Right cardiac atrium (tissue), 5 donors: Measurements from ENCODE around the gene DNM3. TPM values are rescaled to one million over a fixed set of nuclear protein-coding genes. Genes with fewer than 3 reads are reported as not detected.

ENCODE experiments used
- ATAC-seq, 2 donors: fragments of 200-7000 bp; cut with Tn5 transposase; one replicate each; pipeline versions ENCODE4 v1.8.0 to v1.9.1; 2020; ENCODE audit warnings: moderate library complexity in 2 of 2, mild to moderate bottlenecking in 1 of 2
- DNase-seq, 3 donors: peaks; one replicate each; pipeline ENCODE4 v3.0.0-alpha.2; 2020
- H3K27ac ChIP-seq: one replicate; pipeline ENCODE4 v1.5.1; 2013; ENCODE audit warnings: mild to moderate bottlenecking, low read length, control low read depth, moderate library complexity
- H3K27me3 ChIP-seq: one replicate; pipeline ENCODE4 v1.6.1; 2013; ENCODE audit not compliant: control insufficient read depth, insufficient read depth
- H3K4me1 ChIP-seq: one replicate; pipeline ENCODE4 v1.6.1; 2013; ENCODE audit warnings: low read length; ENCODE audit not compliant: control insufficient read depth, insufficient read depth
- H3K4me3 ChIP-seq: one replicate; pipeline ENCODE4 v1.5.1; 2013; ENCODE audit warnings: low read length, control low read depth
- H3K9me3 ChIP-seq: one replicate; pipeline ENCODE4 v1.6.1; 2013; ENCODE audit warnings: low read length; ENCODE audit not compliant: control insufficient read depth
- WGBS: extraction: QIAGEN DNeasy Blood & Tissue Kit; methylation state at CpG from one replicate; pipeline ENCODE4 v1.1.7; 2013; 5-methylcytosine and 5-hydroxymethylcytosine counted together
- intact Hi-C, 4 donors: fragments of 100-400 bp; cut with DNase I; formaldehyde crosslinking; loops; one replicate each; pipeline versions ENCODE4 v1.11.0 to v1.14.0; 2022 to 2023
- polyA plus RNA-seq: library from polyadenylated mRNA; stranded (reverse); fragments of 200-250 nt; gene quantifications from one replicate; pipeline ENCODE4 v1.2.3, GENCODE V29; 2013
- total RNA-seq, 4 donors: library from RNA; stranded (reverse); fragmentation: NEBNext Ultra II Directional; extraction: Animal tissue kit (Norgen Biotek cat#: 25700); gene quantifications; one replicate each; pipeline ENCODE4 v1.2.1, GENCODE V29; 2021
- donor health status: healthy with polysubstance abuse.
- donor health status: DM: no; HTN: yes; CAD: no.
- donor health status: DM: no; HTN: no; CAD: no.
- donor health status: DM: no; HTN: yes; CAD: no; lungs with severe emphysema.
- donor health status: DM: yes; HTN: yes; CAD: no.

The DNM3 gene
- total and polyA plus RNA-seq, 5 donors, result 1.5 to 2.2 (median 1.7) TPM

DNA sequence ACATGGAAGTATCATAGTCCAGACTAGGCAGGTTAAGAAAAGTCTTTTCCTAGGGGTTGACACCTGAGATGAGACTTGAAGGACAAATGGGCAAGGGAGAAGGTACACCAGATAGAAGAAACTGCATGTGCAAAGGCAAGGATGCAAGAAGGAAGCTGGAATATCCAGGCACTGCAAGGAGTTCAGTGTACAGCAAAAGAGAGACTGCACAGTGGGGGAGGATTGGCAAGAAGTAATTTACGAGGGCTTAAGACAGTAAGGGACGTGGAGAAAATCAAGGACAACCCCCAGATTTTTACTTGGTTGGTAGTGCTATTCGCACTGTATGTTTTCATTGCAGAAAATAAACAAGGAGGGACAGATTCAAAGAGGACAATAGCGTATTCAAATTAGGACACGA, 58.5 kb downstream of the DNM3 start:
- DNase-seq (no peak), ATAC-seq (no peak)
- WGBS, result 95% methylated on average over 5 of the region's 5 CpGs
- Histone ChIP-seq H3K4me1 (no peaks in the 10 kb centered on the region), H3K9me3 (no peaks in the 10 kb centered on the region), H3K4me3 (no peak overlapping the region), H3K27me3 (no peaks in the 10 kb centered on the region), H3K27ac (no peak overlapping the region)
- intact Hi-C loops, result no loop called here

DNA sequence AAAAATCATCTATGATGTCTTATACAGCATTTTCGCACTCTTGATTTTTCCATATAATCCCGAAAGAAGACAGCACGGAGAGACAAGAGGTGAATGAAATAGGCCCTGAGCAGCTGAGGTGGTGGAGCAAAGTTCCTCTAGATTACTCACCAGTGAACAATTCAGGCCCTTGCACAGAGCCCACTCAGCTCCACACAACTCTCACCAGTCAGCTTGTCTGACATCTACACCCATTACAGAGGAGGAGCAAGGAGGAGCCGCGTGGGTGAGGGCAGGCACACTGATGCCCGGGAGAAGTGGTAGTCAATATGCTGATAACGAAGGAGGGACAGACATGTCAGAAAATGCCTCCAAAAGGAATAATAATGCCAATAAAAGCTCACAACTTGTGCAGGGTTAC, 59.9 kb downstream of the DNM3 start:
- intact Hi-C loops, result no loop called here
- Histone ChIP-seq H3K27me3 (no peaks in the 10 kb centered on the region), H3K4me3 (no peak overlapping the region), H3K4me1 (no peaks in the 10 kb centered on the region), H3K9me3 (no peaks in the 10 kb centered on the region), H3K27ac (no peak overlapping the region)
- DNase-seq (no peak), ATAC-seq (no peak)
- 84% methylated on average over 7 of the region's 7 CpGs for WGBS

DNA sequence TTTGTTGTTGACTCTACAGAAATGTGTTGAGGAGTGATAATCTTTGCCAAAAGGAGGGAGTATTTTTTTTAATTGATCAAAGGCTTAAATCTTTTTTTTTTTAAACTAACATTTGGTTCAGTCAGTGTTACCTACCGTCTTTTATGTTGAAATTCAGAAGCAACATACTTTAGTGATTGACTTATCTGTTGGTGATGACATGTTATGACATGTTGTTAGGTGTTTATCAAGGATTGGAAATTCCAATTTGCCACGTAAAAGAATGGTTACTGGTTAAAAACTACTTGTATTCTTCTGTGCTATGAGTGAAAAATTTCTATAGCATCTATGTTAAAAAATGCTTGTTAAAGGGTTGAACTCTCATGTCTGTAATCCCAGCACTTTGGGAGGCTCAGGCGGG, 61.2 kb downstream of the DNM3 start:
- Histone ChIP-seq H3K27me3 (no peaks in the 10 kb centered on the region), H3K4me1 (no peaks in the 10 kb centered on the region), H3K9me3 (no peaks in the 10 kb centered on the region), H3K4me3 (peak overlapping the region; percentile 47), H3K27ac (no peak overlapping the region)
- intact Hi-C loops, result no loop called here
- 48% methylated on average over 3 of the region's 3 CpGs for WGBS
- ATAC-seq, result no peak
- DNase-seq, result no peak

DNA sequence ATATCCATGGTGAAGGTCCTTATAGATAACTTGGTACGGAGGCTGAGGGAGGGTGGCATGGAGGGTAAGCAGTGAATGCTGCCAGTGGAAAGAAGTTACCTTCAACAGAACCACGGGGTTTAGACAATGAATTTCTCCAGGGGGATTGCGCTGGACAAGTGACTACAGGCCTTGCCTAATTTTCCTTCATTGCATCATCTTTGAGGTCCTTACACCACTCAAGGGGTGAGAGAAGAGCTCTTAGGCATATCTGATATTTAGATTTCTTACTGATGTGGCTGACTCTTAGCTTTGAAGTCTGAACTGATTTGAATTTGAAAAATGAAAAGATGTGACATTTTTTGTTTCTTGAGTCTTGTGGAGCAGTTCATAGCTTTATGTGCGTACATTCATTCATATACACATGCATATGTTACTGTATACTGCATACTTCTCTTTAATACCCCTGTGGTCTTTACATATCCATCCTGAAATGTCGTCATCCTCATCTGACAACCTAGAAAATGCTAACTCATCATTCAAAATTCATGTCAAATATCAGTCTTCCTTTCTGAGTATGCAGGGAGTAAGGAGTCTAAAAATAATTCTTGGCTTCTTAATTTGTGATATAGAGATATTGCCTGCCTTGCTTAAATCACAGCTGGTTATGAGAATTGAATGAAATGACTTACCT, 63.6 kb downstream of the DNM3 start:
- no peaks in the 10 kb centered on the region for H3K27me3 ChIP-seq
- H3K4me1 ChIP-seq, result no peaks in the 10 kb centered on the region
- H3K27ac ChIP-seq, result no peak overlapping the region
- H3K9me3 ChIP-seq, result no peaks in the 10 kb centered on the region
- DNase-seq, result no peak
- H3K4me3 ChIP-seq, result no peak overlapping the region
- intact Hi-C loops, result no loop called here
- ATAC-seq, result no peak
- 82% methylated on average over 5 of the region's 5 CpGs for WGBS

DNA sequence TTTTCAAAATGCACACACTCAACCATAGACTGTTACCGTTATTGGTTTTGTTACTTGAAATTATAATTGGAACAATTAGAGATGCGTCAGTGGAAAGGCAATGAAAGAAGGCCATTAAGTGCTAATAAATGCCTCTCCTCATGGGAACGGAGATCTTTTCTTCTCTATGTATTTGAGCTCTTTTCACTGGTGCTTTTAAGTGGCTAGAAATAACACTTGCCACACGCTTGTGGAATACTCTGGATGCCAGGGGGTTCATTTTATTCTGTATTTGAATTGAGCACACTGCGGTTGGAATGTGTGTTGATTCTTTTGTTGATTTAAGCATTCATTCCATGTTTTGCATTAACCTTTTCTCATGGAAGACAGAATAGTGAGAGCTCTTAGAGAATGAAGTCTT, 68.4 kb downstream of the DNM3 start:
- intact Hi-C loops, result no loop called here
- no peak for DNase-seq
- Histone ChIP-seq H3K27ac (no peak overlapping the region), H3K4me1 (no peaks in the 10 kb centered on the region), H3K27me3 (no peaks in the 10 kb centered on the region), H3K9me3 (no peaks in the 10 kb centered on the region), H3K4me3 (no peak overlapping the region)
- ATAC-seq, result no peak
- WGBS, result 72% methylated on average over 5 of the region's 5 CpGs

DNA sequence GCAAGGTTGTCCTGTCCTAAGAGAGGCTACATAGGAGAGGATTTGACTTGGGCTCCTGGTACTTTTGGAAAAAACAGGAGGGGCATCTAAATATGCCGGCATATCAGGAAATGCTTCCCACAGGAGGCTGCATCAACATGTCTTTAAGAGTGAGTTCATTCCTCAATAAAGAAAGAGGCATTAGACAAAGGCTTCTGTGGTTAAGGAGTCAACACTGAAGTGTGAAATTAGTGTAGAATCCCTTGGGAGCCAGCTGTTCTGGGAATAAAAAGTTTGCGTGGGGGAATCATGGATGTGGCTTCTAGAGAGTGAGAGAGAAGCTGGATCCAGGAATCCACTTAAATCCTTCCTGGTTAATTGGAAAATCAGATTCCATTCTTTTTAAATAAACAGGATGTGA, 69.5 kb downstream of the DNM3 start:
- intact Hi-C loops, result no loop called here
- H3K27ac ChIP-seq, result no peak overlapping the region
- H3K4me3 ChIP-seq, result no peak overlapping the region
- no peaks in the 10 kb centered on the region for H3K9me3 ChIP-seq
- DNase-seq, result no peak
- no peaks in the 10 kb centered on the region for H3K27me3 ChIP-seq
- no peaks in the 10 kb centered on the region for H3K4me1 ChIP-seq
- ATAC-seq, result no peak
- WGBS, result 56% methylated on average over 2 of the region's 2 CpGs

DNA sequence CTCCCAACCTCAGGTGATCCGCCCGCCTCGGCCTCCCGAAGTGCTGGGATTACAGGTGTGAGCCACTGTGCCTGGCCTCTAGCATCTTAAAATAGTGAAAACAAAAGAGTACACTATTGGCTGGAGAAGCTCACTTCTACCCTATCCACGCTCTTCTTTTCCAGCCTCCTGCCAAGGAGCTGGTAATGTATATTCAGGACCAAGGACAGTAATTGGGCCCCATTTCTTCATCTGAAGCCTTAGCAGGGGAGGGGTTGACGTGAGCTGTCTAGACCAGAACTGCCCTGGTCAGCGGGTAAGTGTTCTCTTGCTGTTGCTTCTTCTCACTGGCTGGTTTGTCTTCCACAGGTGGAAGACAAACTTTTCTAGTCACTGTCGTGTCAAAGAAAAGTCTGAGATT, 70.2 kb downstream of the DNM3 start:
- intact Hi-C loops, result no loop called here
- ATAC-seq, result no peak

DNA sequence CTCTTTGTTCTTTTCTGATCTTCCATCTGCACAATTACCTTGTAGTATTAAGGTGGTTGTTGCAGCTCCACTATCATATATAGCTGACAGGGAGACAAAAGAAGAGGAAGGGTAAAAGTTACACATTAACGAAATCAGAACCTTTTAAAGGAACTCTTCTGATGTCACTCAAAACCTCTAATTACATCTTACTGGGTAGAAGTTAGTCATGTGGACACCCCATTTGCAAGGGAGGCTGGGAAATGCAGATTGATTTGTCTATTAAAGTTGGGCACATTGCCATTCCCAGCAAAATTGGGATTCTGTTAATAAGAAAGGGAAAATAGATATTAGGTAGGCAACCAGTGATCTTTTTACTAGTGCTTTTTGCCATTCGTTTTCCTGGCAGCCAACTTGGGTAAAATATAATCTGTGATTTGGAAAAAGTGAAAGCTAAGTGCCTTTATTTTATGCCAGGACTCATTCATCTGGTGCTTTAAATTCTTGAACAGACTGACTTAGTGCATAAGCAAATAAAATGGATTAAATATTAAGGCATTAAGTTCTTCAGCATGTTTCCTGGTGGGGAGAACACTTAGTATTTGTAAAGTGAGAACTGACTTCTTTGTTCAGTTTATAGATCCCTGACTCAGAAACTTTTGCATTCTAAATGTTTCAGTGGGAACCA, 71.3 kb downstream of the DNM3 start:
- Histone ChIP-seq H3K4me1 (no peaks in the 10 kb centered on the region), H3K27ac (no peak overlapping the region), H3K27me3 (no peaks in the 10 kb centered on the region), H3K9me3 (no peaks in the 10 kb centered on the region), H3K4me3 (no peak overlapping the region)
- no peak for ATAC-seq
- WGBS, result 67% methylated on average over 2 of the region's 2 CpGs
- intact Hi-C loops, result no loop called here
- no peak for DNase-seq

More for the DNA sequence above, 70.2 kb downstream of the DNM3 start:
- DNase-seq, result no peak
- 88% methylated on average over 8 of the region's 8 CpGs for WGBS
- H3K4me1 ChIP-seq, result no peaks in the 10 kb centered on the region
- H3K4me3 ChIP-seq, result no peak overlapping the region
- H3K27me3 ChIP-seq, result no peaks in the 10 kb centered on the region
- H3K27ac ChIP-seq, result no peak overlapping the region
- no peaks in the 10 kb centered on the region for H3K9me3 ChIP-seq

DNA sequence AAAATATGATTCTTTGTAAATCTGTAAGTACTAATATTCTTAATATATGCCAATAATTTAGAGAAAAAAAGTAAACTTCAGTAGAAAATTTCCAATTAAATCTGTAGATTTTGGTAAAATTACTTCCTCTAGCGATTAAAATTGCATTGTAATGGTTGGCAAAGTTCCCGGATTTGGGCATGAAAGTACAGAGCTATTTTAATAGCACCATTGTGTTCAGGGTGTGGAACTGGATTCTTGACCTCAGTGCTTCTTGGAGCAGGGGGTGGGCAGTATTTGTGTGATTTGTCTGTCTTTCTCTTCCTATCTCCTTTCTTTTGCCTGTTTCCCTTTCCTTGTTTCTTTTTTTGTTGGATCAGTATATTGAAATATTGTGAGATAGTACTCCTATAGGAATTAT, 72.1 kb downstream of the DNM3 start:
- Histone ChIP-seq H3K27ac (no peak overlapping the region), H3K27me3 (no peaks in the 10 kb centered on the region), H3K9me3 (no peaks in the 10 kb centered on the region), H3K4me3 (no peak overlapping the region), H3K4me1 (no peaks in the 10 kb centered on the region)
- intact Hi-C loops, result no loop called here
- DNase-seq, result no peak
- peak; percentile 70 to 73 for ATAC-seq
- 21% methylated on average over 2 of the region's 2 CpGs for WGBS

DNA sequence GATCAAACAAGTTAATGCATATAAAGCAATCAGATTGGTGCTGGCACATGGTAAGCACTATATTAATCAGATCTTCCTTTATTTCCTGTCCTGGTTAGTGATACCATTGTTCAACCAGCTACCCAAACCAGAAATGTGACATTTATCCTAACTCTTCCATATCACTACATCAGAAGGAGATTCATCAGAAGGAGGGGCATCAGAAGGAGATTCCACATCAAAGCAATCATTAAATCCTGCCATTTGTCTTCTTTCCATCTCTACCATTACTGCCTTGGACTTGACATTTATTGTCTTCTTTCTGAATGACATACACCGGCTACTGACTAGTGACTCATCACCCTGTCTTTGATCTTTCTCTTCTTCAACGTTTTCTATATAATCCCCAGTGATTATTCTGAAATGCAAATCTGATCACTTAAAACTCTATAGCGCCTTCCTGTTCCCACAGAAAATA, 75.0 kb downstream of the DNM3 start:
- Histone ChIP-seq H3K27ac (no peak overlapping the region), H3K27me3 (no peaks in the 10 kb centered on the region), H3K4me3 (no peak overlapping the region), H3K9me3 (no peaks in the 10 kb centered on the region), H3K4me1 (no peaks in the 10 kb centered on the region)
- 72% methylated on average over 3 of the region's 3 CpGs for WGBS
- ATAC-seq (no peak), DNase-seq (no peak)
- intact Hi-C loops, result no loop called here

DNA sequence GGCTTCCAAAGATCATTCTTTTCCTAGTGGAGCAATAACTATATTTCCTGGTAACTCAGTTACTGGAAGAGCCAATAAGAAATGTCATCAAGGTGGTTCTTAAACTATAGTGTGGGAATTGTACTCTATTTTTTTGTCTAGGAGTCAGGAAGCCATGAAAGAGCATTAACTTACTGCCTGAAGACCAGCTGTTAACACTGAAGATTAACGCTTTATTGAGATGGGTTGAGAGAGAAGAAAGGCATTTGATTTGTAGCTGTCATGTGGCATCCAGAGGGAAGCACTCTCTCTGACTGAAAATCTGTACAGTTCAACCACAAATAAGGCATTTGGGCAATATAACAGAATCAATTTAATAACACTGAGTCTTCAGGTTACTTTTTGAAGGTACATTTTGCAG, 76.0 kb downstream of the DNM3 start:
- intact Hi-C loops, result no loop called here
- Histone ChIP-seq H3K4me1 (no peaks in the 10 kb centered on the region), H3K27me3 (no peaks in the 10 kb centered on the region), H3K9me3 (no peaks in the 10 kb centered on the region), H3K4me3 (no peak overlapping the region), H3K27ac (no peak overlapping the region)
- ATAC-seq (no peak), DNase-seq (no peak)
- WGBS, result 95% methylated on average over 1 of the region's 1 CpG
